Endothelial cell of umbilical vein (primary cell): ENCODE measurements around the gene RAB3C. TPM values are rescaled to one million over a fixed set of nuclear protein-coding genes. Genes with fewer than 3 reads are reported as not detected.

Experiments
- BruUV-seq: library from RNA; stranded (reverse); fragments of 400-500 nt; replicated peaks from 2 replicates; lab custom pipeline; 2021; lab: Mats Ljungman, UMichigan
- CTCF ChIA-PET: fragments of 300-600, 350-600 bp; sonication (Branson Sonifier 250); formaldehyde crosslinking; loops from one replicate; lab custom pipeline; 2021; ENCODE audit warnings: antibody characterized with exemption, inconsistent platforms; lab: Charles Lee
- POLR2A ChIA-PET: fragments of 300-600, 350-600 bp; sonication (Branson Sonifier 250); formaldehyde crosslinking; loops from one replicate; lab custom pipeline; 2021; ENCODE audit warnings: antibody characterized with exemption, inconsistent platforms; lab: Charles Lee
- DNase-seq: peaks from one replicate; pipeline ENCODE4 v3.0.0-alpha.2; 2011; ENCODE audit warnings: low read depth, low spot score
- FAIRE-seq: peaks from 2 replicates; lab custom pipeline; 2011; peaks lifted over from hg19 to GRCh38; lab: Jason Lieb, UNC
- H2AFZ ChIP-seq: 2 replicates; pipeline ENCODE4 v1.6.0; 2012; ENCODE audit warnings: low read depth, low read length, control low read depth, inconsistent platforms
- H3K27ac ChIP-seq: 2 replicates; pipeline ENCODE4 v1.5.1; 2011; ENCODE audit warnings: low read depth, mild to moderate bottlenecking, control low read depth, low read length, moderate library complexity; ENCODE audit not compliant: insufficient read depth
- H3K27me3 ChIP-seq, 2 experiments: 2 replicates each; pipeline versions ENCODE4 v1.6.0 to v1.6.1; 2011; ENCODE audit warnings: low read length in 2 of 2, mixed read lengths in 1 of 2; ENCODE audit not compliant: control insufficient read depth in 2 of 2, insufficient read depth in 2 of 2
- H3K36me3 ChIP-seq, 2 experiments: 2 replicates in 1 of 2; 3 replicates in 1 of 2; pipeline ENCODE4 v1.5.1; 2011; ENCODE audit warnings: low read length in 2 of 2, mild to moderate bottlenecking in 1 of 2, moderate library complexity in 1 of 2; ENCODE audit not compliant: control insufficient read depth in 2 of 2, insufficient read depth in 2 of 2; ENCODE audit errors: extremely low read depth in 1 of 2
- H3K4me1 ChIP-seq: 3 replicates; pipeline ENCODE4 v1.5.1; 2011; ENCODE audit warnings: mild to moderate bottlenecking, low read length; ENCODE audit not compliant: control insufficient read depth, insufficient read depth; ENCODE audit errors: extremely low read depth
- H3K4me2 ChIP-seq: 2 replicates; pipeline ENCODE4 v1.6.1; 2011; ENCODE audit warnings: low read length, control low read depth, mixed read lengths; ENCODE audit not compliant: insufficient read depth
- H3K4me3 ChIP-seq, 3 experiments: fragments of 200-600 bp in 1 of 3; sonication (generic), shearing (Covaris generic) in 1 of 3; replicated peaks in 1 of 3; 2 replicates each; pipeline ENCODE4 v1.5.1; 2011 to 2016; ENCODE audit warnings: control low read depth in 3 of 3, low read length in 3 of 3, mild to moderate bottlenecking in 2 of 3, inconsistent platforms in 1 of 3, low read depth in 1 of 3, moderate library complexity in 1 of 3; ENCODE audit not compliant: insufficient read depth in 1 of 3
- H3K79me2 ChIP-seq: 2 replicates; pipeline ENCODE4 v1.6.0; 2012; ENCODE audit warnings: low read length, inconsistent platforms; ENCODE audit not compliant: control insufficient read depth, insufficient read depth
- H3K9ac ChIP-seq: replicated peaks from 2 replicates; pipeline ENCODE3; 2011; ENCODE audit warnings: low read length, control low read depth; ENCODE audit not compliant: insufficient read depth; ENCODE audit errors: extremely low read depth
- H3K9me1 ChIP-seq: replicated peaks from 3 replicates; pipeline ENCODE4 v1.6.0; 2011; ENCODE audit warnings: mild to moderate bottlenecking, low read length; ENCODE audit not compliant: control insufficient read depth, insufficient read depth; ENCODE audit errors: extremely low read depth
- H3K9me3 ChIP-seq: replicated peaks from 2 replicates; pipeline ENCODE4 v1.5.1; 2012; ENCODE audit warnings: low read length, inconsistent platforms; ENCODE audit not compliant: control insufficient read depth, insufficient read depth
- H4K20me1 ChIP-seq: replicated peaks from 2 replicates; pipeline ENCODE3; 2011; ENCODE audit warnings: mild to moderate bottlenecking, low read length; ENCODE audit not compliant: control insufficient read depth, insufficient read depth; ENCODE audit errors: extremely low read depth
- CTCF ChIP-seq, 2 donors: IDR thresholded peaks; 1 replicate in 1 of 2; 2 replicates in 1 of 2; pipeline ENCODE4 v1.5.1; 2011; ENCODE audit warnings: low read length in 2 of 2, mild to moderate bottlenecking in 2 of 2, moderate library complexity in 2 of 2, control low read depth in 1 of 2, inconsistent platforms in 1 of 2, low read depth in 1 of 2; ENCODE audit not compliant: insufficient read depth in 1 of 2; ENCODE audit errors: extremely low read depth in 1 of 2
- EZH2 ChIP-seq: IDR thresholded peaks from 2 replicates; pipeline ENCODE4 v1.6.1; 2012; ENCODE audit warnings: borderline replicate concordance, low read depth, mild to moderate bottlenecking, moderate library complexity, low read length, inconsistent platforms; ENCODE audit not compliant: severe bottlenecking
- FOS ChIP-seq: IDR thresholded peaks from 2 replicates; pipeline ENCODE4 v1.6.1; 2011; ENCODE audit warnings: mild to moderate bottlenecking, low read length, moderate library complexity, borderline replicate concordance; ENCODE audit not compliant: insufficient read depth
- GATA2 ChIP-seq: IDR thresholded peaks from 2 replicates; pipeline ENCODE4 v1.7.0; 2011; ENCODE audit warnings: low read depth, mild to moderate bottlenecking, moderate library complexity, mixed read lengths, low read length; ENCODE audit not compliant: insufficient read length, insufficient read depth
- JUN ChIP-seq: IDR thresholded peaks from 2 replicates; pipeline ENCODE4 v1.6.1; 2011; ENCODE audit warnings: borderline replicate concordance, low read depth; ENCODE audit not compliant: insufficient read length, insufficient read depth
- MAX ChIP-seq: IDR thresholded peaks from 2 replicates; pipeline ENCODE4 v1.6.1; 2011; ENCODE audit not compliant: insufficient read depth, insufficient read length
- MYC ChIP-seq: IDR thresholded peaks from one replicate; pipeline ENCODE4 v1.6.1; 2011; ENCODE audit warnings: mild to moderate bottlenecking, low read depth, low read length
- POLR2A ChIP-seq: IDR thresholded peaks from 2 replicates; pipeline ENCODE4 v1.6.1; 2012; ENCODE audit warnings: low read depth, mild to moderate bottlenecking, control low read depth, low read length
- POLR2AphosphoS5 ChIP-seq: IDR thresholded peaks from 2 replicates; pipeline ENCODE4 v1.6.1; 2012; ENCODE audit warnings: low read depth, mild to moderate bottlenecking, control low read depth, low read length, moderate library complexity; ENCODE audit not compliant: insufficient read depth
- dilution Hi-C: fragments of 300-500 bp; cut with MboI; formaldehyde crosslinking; loops from one replicate; pipeline ENCODE4 v1.15.0; 2019; ENCODE audit warnings: low sequenced_read_pairs; ENCODE audit not compliant: extremely low pct_ligation_motif_present
- intact Hi-C: fragments of 100-400 bp; cut with micrococcal nuclease; formaldehyde crosslinking; loops from one replicate; pipeline ENCODE4 v1.10.0; 2022
- polyA plus RNA-seq, 4 experiments: library from polyadenylated mRNA; depleted of rRNA in 3 of 4; stranded (reverse) in 3 of 4; unstranded in 1 of 4; fragments of >200 nt; gene quantifications; 2 replicates each; pipeline versions ENCODE4 v1.2.1 to v1.2.3, GENCODE V29; 2011 to 2012; ENCODE audit warnings: missing spikeins in 1 of 4
- total RNA-seq: library from RNA; stranded (reverse); gene quantifications from 2 replicates; pipeline ENCODE4 v1.2.3, GENCODE V29; 2021

Gene RAB3C
- total and polyA plus RNA-seq, 2 donors (not counting 3 experiments of a cell fraction or from before 2014, with no cell fraction given), result 0.04 to 0.66 TPM

GRCh38 chr5:58875599-58875998 lies 292.7 kb downstream of the RAB3C start:
- H3K4me3 ChIP-seq, result no peak overlapping the region
- H3K27ac ChIP-seq, result no peak overlapping the region
- no peaks in the 10 kb centered on the region for H3K4me1 ChIP-seq
- no peak overlapping the region for H3K9ac ChIP-seq
- H2AFZ ChIP-seq, result no peak overlapping the region
- BruUV-seq, result no TSS peak
- no peaks in the 10 kb centered on the region for H4K20me1 ChIP-seq
- ChIA-PET CTCF (interaction anchor here (1.0 to 5.6 kb wide), 3 partner anchors 11 to 377 kb away, joined by 4 to 51 read pairs (median 9); no protein-coding TSS in a partner anchor), POLR2A (no interaction called here)
- no peaks in the 10 kb centered on the region for H3K79me2 ChIP-seq
- no peaks in the 10 kb centered on the region for H3K36me3 ChIP-seq
- no peaks in the 10 kb centered on the region for H3K9me3 ChIP-seq
- dilution Hi-C loops, result no loop called here
- intact Hi-C loops, result no loop called here
- TF ChIP-seq POLR2A (no peak), EZH2 (no peak), JUN (no peak), GATA2 (no peak), MAX (no peak), FOS (no peak), MYC (no peak), POLR2AphosphoS5 (no peak), CTCF (IDR thresholded peaks at IDR 0.05; ENCODE audit: extremely low read depth in 1 of 2, insufficient read depth in 1 of 2, low read depth in 1 of 2, low read length in 2 of 2) (no peak)
- DNase-seq (no peak), FAIRE-seq (no peak)
- no peaks in the 10 kb centered on the region for H3K9me1 ChIP-seq
- H3K27me3 ChIP-seq, result peaks cover 22 to 35% of the 10 kb centered on the region in 2 experiments
- no peak overlapping the region for H3K4me2 ChIP-seq
